22Rv1 (cell line): ENCODE results near the gene RAD52.

Experiments
- ZFX ChIP-seq: fragments of 450-650 bp; IDR thresholded peaks from 2 replicates; pipeline ENCODE4 v1.6.1; 2017; ENCODE audit warnings: antibody characterized with exemption, borderline replicate concordance
- TF ChIP-seq, protein P1 (sequence below): fragments of 450-650 bp; IDR thresholded peaks from 2 replicates; pipeline ENCODE4 v1.5.1; 2017; ENCODE audit warnings: mild to moderate bottlenecking

GRCh38 chr12:946631-947030 is 2.9 kb downstream of the RAD52 start:
- TF ChIP-seq, protein P1, sequence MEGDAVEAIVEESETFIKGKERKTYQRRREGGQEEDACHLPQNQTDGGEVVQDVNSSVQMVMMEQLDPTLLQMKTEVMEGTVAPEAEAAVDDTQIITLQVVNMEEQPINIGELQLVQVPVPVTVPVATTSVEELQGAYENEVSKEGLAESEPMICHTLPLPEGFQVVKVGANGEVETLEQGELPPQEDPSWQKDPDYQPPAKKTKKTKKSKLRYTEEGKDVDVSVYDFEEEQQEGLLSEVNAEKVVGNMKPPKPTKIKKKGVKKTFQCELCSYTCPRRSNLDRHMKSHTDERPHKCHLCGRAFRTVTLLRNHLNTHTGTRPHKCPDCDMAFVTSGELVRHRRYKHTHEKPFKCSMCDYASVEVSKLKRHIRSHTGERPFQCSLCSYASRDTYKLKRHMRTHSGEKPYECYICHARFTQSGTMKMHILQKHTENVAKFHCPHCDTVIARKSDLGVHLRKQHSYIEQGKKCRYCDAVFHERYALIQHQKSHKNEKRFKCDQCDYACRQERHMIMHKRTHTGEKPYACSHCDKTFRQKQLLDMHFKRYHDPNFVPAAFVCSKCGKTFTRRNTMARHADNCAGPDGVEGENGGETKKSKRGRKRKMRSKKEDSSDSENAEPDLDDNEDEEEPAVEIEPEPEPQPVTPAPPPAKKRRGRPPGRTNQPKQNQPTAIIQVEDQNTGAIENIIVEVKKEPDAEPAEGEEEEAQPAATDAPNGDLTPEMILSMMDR: no peak
- TF ChIP-seq ZFX: no peak
